ENCODE results near the gene PLOD1. TPM values are rescaled to one million over a fixed set of nuclear protein-coding genes. Genes with fewer than 3 reads are reported as not detected.
"Not testable (repeated sequence)": the region's sequence is repeated elsewhere in the genome, so short reads cannot be mapped to it uniquely, and the experiment has no call there.

The PLOD1 gene
- total RNA-seq, 1 donor from 2014 or later: 79.9 TPM

DNA sequence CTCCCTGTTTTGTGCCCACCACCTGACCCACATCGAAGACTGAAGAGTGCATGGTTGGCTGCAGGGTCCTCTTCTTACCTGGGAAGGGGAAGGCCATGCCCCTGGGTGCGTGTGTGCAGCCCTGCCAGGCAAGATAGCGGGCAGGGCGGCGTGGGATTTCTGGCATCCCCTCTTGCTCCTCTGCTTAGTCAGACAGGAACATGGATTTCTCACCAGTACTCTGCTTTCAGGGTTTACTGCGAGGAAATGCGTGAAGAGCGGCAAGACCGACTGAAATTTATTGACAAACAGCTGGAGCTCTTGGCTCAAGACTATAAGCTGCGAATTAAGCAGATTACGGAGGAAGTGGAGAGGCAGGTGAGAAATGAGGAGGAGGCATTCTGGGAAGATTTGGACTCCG lies 69.2 kb downstream of the PLOD1 start:
- TF ChIP-seq CTCF (IDR thresholded peaks at IDR 0.05): no peak
- no peak overlapping the region for H3K4me3 ChIP-seq
- no peaks in the 10 kb centered on the region for H3K27me3 ChIP-seq
- H3K4me1 ChIP-seq: no peaks in the 10 kb centered on the region
- H3K36me3 ChIP-seq: peaks cover 85 to 94% of the 10 kb centered on the region in 2 donors
- no peak overlapping the region for H3K27ac ChIP-seq
- DNase-seq (ENCODE audit: low spot score in 2 of 2): no peak
- intact Hi-C loops (cut with DNase I): no loop called here
- no peaks in the 10 kb centered on the region for H3K9me3 ChIP-seq

DNA sequence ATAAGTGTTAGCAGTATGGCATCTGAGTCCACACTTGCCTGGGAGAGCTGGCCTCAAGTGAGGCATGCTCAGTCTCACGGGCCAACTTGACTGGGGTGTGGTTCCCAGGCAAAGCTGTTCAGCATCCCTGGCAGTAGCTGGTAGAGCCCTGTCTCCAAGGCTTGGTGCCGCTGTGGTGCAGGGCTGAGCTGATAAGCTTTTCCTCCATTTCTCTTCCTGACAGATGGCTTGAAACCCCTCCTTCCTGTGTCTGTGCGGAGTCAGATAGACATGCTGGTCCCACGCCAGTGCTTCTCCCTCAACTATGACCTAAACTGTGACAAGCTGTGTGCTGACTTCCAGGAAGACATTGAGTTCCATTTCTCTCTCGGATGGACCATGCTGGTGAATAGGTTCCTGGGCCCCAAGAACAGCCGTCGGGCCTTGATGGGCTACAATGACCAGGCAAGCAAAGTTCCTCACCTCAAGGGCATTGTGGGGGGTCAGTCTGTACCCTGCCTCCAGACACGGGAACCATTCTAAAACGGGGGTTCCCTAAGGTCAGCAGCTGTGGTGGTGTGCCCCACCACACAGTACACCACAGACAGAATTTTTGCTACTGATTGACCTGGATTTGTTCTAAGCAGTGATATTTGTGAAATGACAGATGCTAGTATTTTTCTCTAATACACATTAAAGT lies 71.1 kb downstream of the PLOD1 start:
- no peak for TF ChIP-seq CTCF (IDR thresholded peaks at IDR 0.05)
- DNase-seq (ENCODE audit: low spot score in 2 of 2): no peak
- H3K36me3 ChIP-seq: peaks cover 84 to 91% of the 10 kb centered on the region in 2 donors

DNA sequence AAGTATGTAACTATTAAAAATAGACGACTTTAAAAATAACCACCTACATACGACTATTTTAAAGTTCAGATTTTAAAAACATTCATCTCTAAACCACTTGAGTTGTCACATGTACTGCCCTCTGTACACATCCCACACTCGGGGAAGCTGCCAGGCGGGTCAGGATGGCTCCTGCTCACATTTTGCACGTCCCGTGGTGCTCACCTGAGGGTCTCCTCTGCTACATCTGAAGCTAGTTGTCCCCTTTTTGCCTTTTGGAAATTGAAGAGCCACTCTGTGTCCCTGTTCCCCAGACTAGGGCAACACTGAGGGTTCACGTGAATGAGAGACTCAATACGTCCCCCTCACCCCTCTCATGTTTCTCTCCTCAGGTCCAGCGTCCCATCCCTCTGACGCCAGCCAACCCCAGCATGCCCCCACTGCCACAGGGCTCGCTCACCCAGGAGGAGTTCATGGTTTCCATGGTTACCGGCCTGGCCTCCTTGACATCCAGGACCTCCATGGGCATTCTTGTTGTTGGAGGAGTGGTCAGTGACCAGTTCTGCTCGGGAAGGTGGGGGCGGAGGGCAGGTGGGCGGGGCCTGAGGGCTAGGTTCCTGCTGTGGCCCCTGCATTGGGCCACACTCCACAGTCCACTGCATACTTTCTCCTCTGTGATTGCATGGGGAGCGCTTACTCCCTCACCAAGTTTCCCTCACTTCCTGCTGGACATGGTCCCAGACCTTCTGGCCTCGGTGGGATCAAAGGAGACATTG lies 71.8 kb downstream of the PLOD1 start:
- intact Hi-C loops (cut with DNase I): no loop called here
- no peak for TF ChIP-seq CTCF (IDR thresholded peaks at IDR 0.05)
- DNase-seq (ENCODE audit: low spot score in 2 of 2): no peak
- Histone ChIP-seq H3K4me3 (no peak overlapping the region), H3K27ac (no peak overlapping the region), H3K36me3 (peaks cover 84 to 91% of the 10 kb centered on the region in 2 donors), H3K9me3 (no peaks in the 10 kb centered on the region), H3K4me1 (no peaks in the 10 kb centered on the region), H3K27me3 (no peaks in the 10 kb centered on the region)

More for the DNA sequence above, 71.1 kb downstream of the PLOD1 start:
- no peaks in the 10 kb centered on the region for H3K9me3 ChIP-seq
- H3K27ac ChIP-seq: no peak overlapping the region
- intact Hi-C loops (cut with DNase I): no loop called here
- H3K4me1 ChIP-seq: no peaks in the 10 kb centered on the region
- no peak overlapping the region for H3K4me3 ChIP-seq
- no peaks in the 10 kb centered on the region for H3K27me3 ChIP-seq

DNA sequence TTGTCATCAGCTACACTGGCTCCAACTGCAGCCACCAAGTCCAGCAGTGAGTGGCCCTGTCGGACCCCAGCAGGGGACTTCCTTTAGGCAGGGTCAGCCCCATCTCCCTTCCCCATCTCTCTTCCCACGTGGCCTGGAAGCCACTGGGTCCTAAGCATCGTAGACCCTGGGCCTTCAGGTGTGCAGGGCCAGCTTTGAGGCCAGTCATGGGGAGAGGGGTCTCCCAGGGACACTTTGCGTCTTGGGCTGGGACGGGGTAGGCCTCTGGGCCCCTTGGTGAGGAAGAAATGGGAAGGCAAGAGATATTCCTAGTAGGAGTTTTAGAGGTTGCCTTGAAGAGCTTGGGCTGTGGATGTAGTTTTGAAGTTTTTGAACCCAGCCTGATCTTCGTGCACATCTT lies 72.7 kb downstream of the PLOD1 start:
- no peaks in the 10 kb centered on the region for H3K4me1 ChIP-seq
- H3K27ac ChIP-seq: no peak overlapping the region
- H3K36me3 ChIP-seq: peaks cover 84 to 91% of the 10 kb centered on the region in 2 donors
- H3K4me3 ChIP-seq: no peak overlapping the region
- no peak for DNase-seq (ENCODE audit: low spot score in 2 of 2)
- intact Hi-C loops (cut with DNase I): no loop called here
- H3K9me3 ChIP-seq: no peaks in the 10 kb centered on the region
- no peaks in the 10 kb centered on the region for H3K27me3 ChIP-seq
- no peak for TF ChIP-seq CTCF (IDR thresholded peaks at IDR 0.05)

- H3K27ac ChIP-seq; DNase-seq (ENCODE audit: low spot score in 2 of 2); intact Hi-C loops (cut with DNase I); H3K9me3 ChIP-seq; H3K4me1 ChIP-seq; H3K4me3 ChIP-seq; H3K27me3 ChIP-seq: not testable (repeated sequence)
- peaks cover 81 to 86% of the 10 kb centered on the region in 2 donors for H3K36me3 ChIP-seq
Observed at GRCh38 chr1:12008355-12008754, 73.8 kb downstream of the PLOD1 start.

DNA sequence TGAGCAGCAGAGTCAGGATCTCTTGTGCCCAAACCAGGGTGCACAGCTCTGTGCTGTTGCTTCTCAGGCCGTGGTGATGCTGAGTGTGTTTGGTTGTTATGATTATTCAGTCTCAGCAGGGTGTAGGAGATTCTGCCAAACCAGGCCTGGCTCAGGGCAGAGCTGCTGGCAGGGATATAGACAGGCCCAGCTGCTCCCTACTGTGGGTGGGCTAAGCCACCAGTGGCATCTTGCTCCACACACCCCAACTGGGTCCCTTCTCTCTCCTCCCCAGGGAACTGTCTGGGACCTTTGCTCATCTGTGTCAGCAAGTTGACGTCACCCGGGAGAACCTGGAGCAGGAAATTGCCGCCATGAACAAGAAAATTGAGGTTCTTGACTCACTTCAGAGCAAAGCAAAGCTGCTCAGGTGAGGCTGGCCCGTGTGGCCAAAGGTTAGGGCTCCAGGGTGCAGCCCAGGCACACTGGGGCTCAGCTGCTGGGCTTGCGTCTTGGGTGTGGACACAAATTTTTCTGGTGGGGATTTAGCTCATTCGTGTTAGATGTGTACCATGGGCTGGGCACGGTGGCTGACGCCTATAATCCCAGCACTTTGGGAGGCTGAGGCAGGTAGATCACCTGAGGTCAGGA lies 74.9 kb downstream of the PLOD1 start:
- intact Hi-C loops (cut with DNase I): no loop called here
- peaks cover 71 to 76% of the 10 kb centered on the region in 2 donors for H3K36me3 ChIP-seq
- no peak for DNase-seq (ENCODE audit: low spot score in 2 of 2)
- H3K27me3 ChIP-seq: no peaks in the 10 kb centered on the region
- no peak for TF ChIP-seq CTCF (IDR thresholded peaks at IDR 0.05)
- no peaks in the 10 kb centered on the region for H3K4me1 ChIP-seq
- no peaks in the 10 kb centered on the region for H3K9me3 ChIP-seq
- H3K4me3 ChIP-seq: no peak overlapping the region
- no peak overlapping the region for H3K27ac ChIP-seq

Measured in ascending aorta (tissue), 2 donors.